Fibroblast of villous mesenchyme (primary cell): ENCODE data around the gene NTNG2. TPM values are rescaled to one million over a fixed set of nuclear protein-coding genes. Genes with fewer than 3 reads are reported as not detected.
"Not testable (repeated sequence)": the region's sequence is repeated elsewhere in the genome, so short reads cannot be mapped to it uniquely, and the experiment has no call there.

Experiments used
- DNase-seq: peaks from one replicate; pipeline ENCODE4 v3.0.0-alpha.2; 2010; ENCODE audit warnings: low read depth
- H3K4me3 ChIP-seq: 2 replicates; pipeline ENCODE4 v1.5.1; 2011; ENCODE audit warnings: low read depth, mild to moderate bottlenecking, low read length
- CTCF ChIP-seq: IDR thresholded peaks from 2 replicates; pipeline ENCODE4 v1.5.1; 2012; ENCODE audit warnings: low read depth, mild to moderate bottlenecking, low read length; ENCODE audit not compliant: insufficient read depth
- total RNA-seq: library from RNA; depleted of rRNA; stranded (reverse); fragments of >200 nt; gene quantifications from 2 replicates; pipeline ENCODE4 v1.2.3, GENCODE V29; 2012

Gene NTNG2
- total RNA-seq, 1 donor = 0.86 TPM

GRCh38 chr9:132250324-132251262 lies 88.7 kb downstream of the NTNG2 start:
- H3K4me3 ChIP-seq = no peak overlapping the region
- no peak for TF ChIP-seq CTCF
- DNase-seq = no peak

GRCh38 chr9:132260846-132261245 lies 99.0 kb downstream of the NTNG2 start:
- no peak overlapping the region for H3K4me3 ChIP-seq
- DNase-seq = no peak
- TF ChIP-seq CTCF = no peak

GRCh38 chr9:132266017-132266416 lies 104.2 kb downstream of the NTNG2 start:
- no peak for DNase-seq
- no peak overlapping the region for H3K4me3 ChIP-seq
- no peak for TF ChIP-seq CTCF

GRCh38 chr9:132267660-132268059 lies 105.8 kb downstream of the NTNG2 start:
- no peak for DNase-seq
- TF ChIP-seq CTCF = no peak
- H3K4me3 ChIP-seq = no peak overlapping the region

- no peak overlapping the region for H3K4me3 ChIP-seq
- DNase-seq = peak; percentile 65
- peak; percentile 85 for TF ChIP-seq CTCF
Observed at GRCh38 chr9:132268725-132269352, 107.0 kb downstream of the NTNG2 start.

GRCh38 chr9:132269704-132270516 lies 108.1 kb downstream of the NTNG2 start:
- H3K4me3 ChIP-seq, DNase-seq: not testable (repeated sequence)

- no peak for TF ChIP-seq CTCF
- DNase-seq = no peak
- no peak overlapping the region for H3K4me3 ChIP-seq
Observed at GRCh38 chr9:132274861-132275260, 113.0 kb downstream of the NTNG2 start.
